HEK293 (cell line): ENCODE data around the gene PRRG3.

Source experiments
- CTCF ChIA-PET: fragments of 350-600 bp; formaldehyde crosslinking; extraction: SDS; loops from one replicate; lab custom pipeline; 2021; ENCODE audit warnings: antibody characterized with exemption; lab: Yijun Ruan, JAX
- POLR2A ChIA-PET: fragments of 300-600 bp; formaldehyde crosslinking; extraction: SDS; loops from one replicate; lab custom pipeline; 2020; ENCODE audit warnings: antibody characterized with exemption, inconsistent platforms; lab: Yijun Ruan, JAX
- H3K27ac ChIP-seq: fragments of 200-500 bp; sonication (Bioruptor generic); 2 replicates; pipeline ENCODE4 v1.5.1; 2014; ENCODE audit warnings: low read depth, low read length, control low read depth, inconsistent platforms; ENCODE audit errors: extremely low read depth
- H3K36me3 ChIP-seq, 2 experiments: fragments of 200-500 bp in 1 of 2; sonication (Bioruptor generic) in 1 of 2; 1 replicate in 1 of 2; 2 replicates in 1 of 2; pipeline ENCODE4 v1.5.1; 2014 to 2017; ENCODE audit warnings: inconsistent platforms in 2 of 2, low read length in 2 of 2; ENCODE audit not compliant: control insufficient read depth in 2 of 2, insufficient read depth in 1 of 2
- H3K4me1 ChIP-seq: fragments of 200-500 bp; sonication (Bioruptor generic); 2 replicates; pipeline ENCODE4 v1.5.1; 2014; ENCODE audit warnings: mild to moderate bottlenecking, low read length, inconsistent platforms; ENCODE audit not compliant: control insufficient read depth, insufficient read depth
- H3K4me3 ChIP-seq: 2 replicates; pipeline ENCODE4 v1.5.1; 2011; ENCODE audit warnings: low read depth, mild to moderate bottlenecking, control low read depth, low read length, moderate library complexity
- H3K9me3 ChIP-seq: fragments of 200-500 bp; sonication (Bioruptor generic); 2 replicates; pipeline ENCODE4 v1.5.1; 2014; ENCODE audit warnings: low read depth, low read length, inconsistent platforms; ENCODE audit not compliant: control insufficient read depth, insufficient read depth
- BCL11B ChIP-seq: fragments of 450-650 bp; formaldehyde crosslinking; IDR thresholded peaks from 2 replicates; pipeline ENCODE4 v1.5.1; 2016; ENCODE audit warnings: low read depth, missing biosample characterization, missing genetic modification characterization
- PRDM10 ChIP-seq: fragments of 450-650 bp; formaldehyde crosslinking; IDR thresholded peaks from 2 replicates; pipeline ENCODE4 v1.5.1; 2016; ENCODE audit warnings: missing biosample characterization, missing genetic modification characterization
- SP3 ChIP-seq: fragments of 450-650 bp; formaldehyde crosslinking; IDR thresholded peaks from 2 replicates; pipeline ENCODE4 v1.5.1; 2016; ENCODE audit warnings: missing biosample characterization, missing genetic modification characterization
- TCF7L2 ChIP-seq: IDR thresholded peaks from 2 replicates; pipeline ENCODE4 v1.6.1; 2011; ENCODE audit warnings: low read depth, mild to moderate bottlenecking, inconsistent platforms, low read length, moderate library complexity, borderline replicate concordance
- ZBTB1 ChIP-seq: fragments of 450-650 bp; formaldehyde crosslinking; IDR thresholded peaks from 2 replicates; pipeline ENCODE4 v1.5.1; 2016; ENCODE audit warnings: missing biosample characterization, missing genetic modification characterization
- ZFHX2 ChIP-seq: fragments of 450-650 bp; formaldehyde crosslinking; conservative IDR thresholded peaks from 2 replicates; pipeline ENCODE4 v1.5.1; 2016; ENCODE audit warnings: missing biosample characterization, missing genetic modification characterization
- ZNF132 ChIP-seq: fragments of 450-650 bp; formaldehyde crosslinking; IDR thresholded peaks from 2 replicates; pipeline ENCODE4 v1.5.1; 2017; ENCODE audit warnings: missing biosample characterization, missing genetic modification characterization, borderline replicate concordance
- ZNF169 ChIP-seq: fragments of 450-650 bp; formaldehyde crosslinking; IDR thresholded peaks from 2 replicates; pipeline ENCODE4 v1.5.1; 2016; ENCODE audit warnings: missing biosample characterization, missing genetic modification characterization
- ZNF350 ChIP-seq: fragments of 450-650 bp; formaldehyde crosslinking; IDR thresholded peaks from 2 replicates; pipeline ENCODE4 v1.5.0; 2017; ENCODE audit warnings: missing biosample characterization, mild to moderate bottlenecking, missing genetic modification characterization
- ZNF354C ChIP-seq: fragments of 450-650 bp; formaldehyde crosslinking; IDR thresholded peaks from 2 replicates; pipeline ENCODE4 v1.5.1; 2016; ENCODE audit warnings: missing biosample characterization, missing genetic modification characterization, low read depth, borderline replicate concordance
- ZNF37A ChIP-seq: fragments of 450-650 bp; IDR thresholded peaks from 2 replicates; pipeline ENCODE4 v1.5.1; 2018; ENCODE audit warnings: missing biosample characterization, missing genetic modification characterization
- ZNF426 ChIP-seq: fragments of 450-650 bp; formaldehyde crosslinking; IDR thresholded peaks from 2 replicates; pipeline ENCODE4 v1.5.1; 2017; ENCODE audit warnings: missing biosample characterization, missing genetic modification characterization, mild to moderate bottlenecking, inconsistent platforms, moderate library complexity
- ZNF530 ChIP-seq: fragments of 450-650 bp; formaldehyde crosslinking; IDR thresholded peaks from 2 replicates; pipeline ENCODE4 v1.5.1; 2016; ENCODE audit warnings: low read depth, missing biosample characterization, missing genetic modification characterization
- ZNF664 ChIP-seq: fragments of 450-650 bp; formaldehyde crosslinking; IDR thresholded peaks from 2 replicates; pipeline ENCODE4 v1.5.1; 2016; ENCODE audit warnings: missing biosample characterization, missing genetic modification characterization
- ZNF747 ChIP-seq: fragments of 450-650 bp; formaldehyde crosslinking; IDR thresholded peaks from 2 replicates; pipeline ENCODE4 v1.5.1; 2016; ENCODE audit warnings: missing biosample characterization, missing genetic modification characterization
- ZNF76 ChIP-seq: fragments of 450-650 bp; formaldehyde crosslinking; IDR thresholded peaks from 2 replicates; pipeline ENCODE4; 2016; ENCODE audit warnings: low read depth, missing biosample characterization, missing genetic modification characterization, borderline replicate concordance
- ZSCAN30 ChIP-seq: fragments of 450-650 bp; IDR thresholded peaks from 2 replicates; pipeline ENCODE4 v1.5.1; 2018; ENCODE audit warnings: missing biosample characterization, mild to moderate bottlenecking, missing genetic modification characterization, moderate library complexity
- ZSCAN5A ChIP-seq: fragments of 450-650 bp; formaldehyde crosslinking; IDR thresholded peaks from 2 replicates; pipeline ENCODE4 v1.5.1; 2016; ENCODE audit warnings: missing biosample characterization, missing genetic modification characterization
- TF ChIP-seq, protein P1 (sequence below): fragments of 450-650 bp; formaldehyde crosslinking; IDR thresholded peaks from 2 replicates; pipeline ENCODE4 v1.5.1; 2016; ENCODE audit warnings: missing biosample characterization, missing genetic modification characterization
- TF ChIP-seq, protein P2 (sequence below): fragments of 450-650 bp; formaldehyde crosslinking; IDR thresholded peaks from 2 replicates; pipeline ENCODE4 v1.5.1; 2017; ENCODE audit warnings: missing biosample characterization, mild to moderate bottlenecking, missing genetic modification characterization, moderate library complexity

PRRG3 gene

DNA sequence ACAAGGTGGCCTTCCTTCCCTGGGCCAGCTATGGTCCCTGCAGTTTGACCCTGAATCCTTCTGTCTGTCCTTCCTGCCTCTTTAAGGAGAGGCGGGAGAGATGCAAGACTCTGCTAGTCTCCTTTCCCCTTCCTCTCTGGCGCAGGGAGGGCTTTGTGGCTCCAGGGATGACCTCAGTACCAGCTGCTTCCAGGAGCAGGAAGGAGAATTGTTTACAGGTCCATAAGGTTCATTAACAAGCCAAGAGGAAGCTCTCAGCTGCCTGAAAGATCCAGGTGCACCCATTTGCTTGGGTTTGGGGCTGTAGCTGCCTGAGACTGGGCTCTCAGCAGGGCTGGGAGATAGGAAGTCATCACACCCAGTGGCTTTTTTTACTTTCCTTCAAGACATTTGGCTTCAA is 16.5 kb downstream of the PRRG3 start:
- no peaks in the 10 kb centered on the region for H3K36me3 ChIP-seq
- H3K27ac ChIP-seq = no peak overlapping the region
- TF ChIP-seq ZNF37A (tag by site-specific recombination) = no peak
- no peak for TF ChIP-seq ZNF76
- no peak for TF ChIP-seq ZNF354C (tag by site-specific recombination)
- no peak for TF ChIP-seq ZNF169
- TF ChIP-seq ZNF350 (tag by site-specific recombination) = no peak
- TF ChIP-seq ZBTB1 (tag by site-specific recombination) = no peak
- TF ChIP-seq ZSCAN30 = no peak
- no peak for TF ChIP-seq BCL11B (tag by site-specific recombination)
- TF ChIP-seq ZSCAN5A (tag by site-specific recombination) = no peak
- no peak for TF ChIP-seq ZFHX2 (tag by site-specific recombination)
- no peak for TF ChIP-seq ZNF747 (tag by site-specific recombination)
- TF ChIP-seq ZNF426 (tag by site-specific recombination) = no peak
- no peak for TF ChIP-seq TCF7L2
- TF ChIP-seq ZNF664 (tag by site-specific recombination) = no peak
- TF ChIP-seq, protein P1, sequence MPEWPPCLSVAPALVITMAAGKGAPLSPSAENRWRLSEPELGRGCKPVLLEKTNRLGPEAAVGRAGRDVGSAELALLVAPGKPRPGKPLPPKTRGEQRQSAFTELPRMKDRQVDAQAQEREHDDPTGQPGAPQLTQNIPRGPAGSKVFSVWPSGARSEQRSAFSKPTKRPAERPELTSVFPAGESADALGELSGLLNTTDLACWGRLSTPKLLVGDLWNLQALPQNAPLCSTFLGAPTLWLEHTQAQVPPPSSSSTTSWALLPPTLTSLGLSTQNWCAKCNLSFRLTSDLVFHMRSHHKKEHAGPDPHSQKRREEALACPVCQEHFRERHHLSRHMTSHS = no peak
- no peak for TF ChIP-seq PRDM10 (tag by site-specific recombination)
- TF ChIP-seq ZNF530 (tag by site-specific recombination) = no peak
- TF ChIP-seq, protein P2, sequence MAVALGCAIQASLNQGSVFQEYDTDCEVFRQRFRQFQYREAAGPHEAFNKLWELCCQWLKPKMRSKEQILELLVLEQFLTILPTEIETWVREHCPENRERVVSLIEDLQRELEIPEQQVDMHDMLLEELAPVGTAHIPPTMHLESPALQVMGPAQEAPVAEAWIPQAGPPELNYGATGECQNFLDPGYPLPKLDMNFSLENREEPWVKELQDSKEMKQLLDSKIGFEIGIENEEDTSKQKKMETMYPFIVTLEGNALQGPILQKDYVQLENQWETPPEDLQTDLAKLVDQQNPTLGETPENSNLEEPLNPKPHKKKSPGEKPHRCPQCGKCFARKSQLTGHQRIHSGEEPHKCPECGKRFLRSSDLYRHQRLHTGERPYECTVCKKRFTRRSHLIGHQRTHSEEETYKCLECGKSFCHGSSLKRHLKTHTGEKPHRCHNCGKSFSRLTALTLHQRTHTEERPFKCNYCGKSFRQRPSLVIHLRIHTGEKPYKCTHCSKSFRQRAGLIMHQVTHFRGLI (tag by site-specific recombination) = no peak
- no peak for TF ChIP-seq SP3
- TF ChIP-seq ZNF132 (tag by site-specific recombination) = no peak
- CTCF ChIA-PET = interaction anchor here (0.6 to 1.2 kb wide), 5 partner anchors 15 to 921 kb away, joined by 3 to 6 read pairs (median 3); no protein-coding TSS in a partner anchor
- H3K4me3 ChIP-seq = no peak overlapping the region
- H3K9me3 ChIP-seq = no peaks in the 10 kb centered on the region
- POLR2A ChIA-PET = no interaction called here
- H3K4me1 ChIP-seq = no peaks in the 10 kb centered on the region
